Measurements from ENCODE around the gene CDKN1C. TPM values are rescaled to one million over a fixed set of nuclear protein-coding genes. Genes with fewer than 3 reads are reported as not detected.

Gene CDKN1C
- total and polyA plus RNA-seq, 2 of the 8 experiments (the other 6 are each of a cell fraction or from before 2014, with no cell fraction given): 12.8 to 14.1 TPM

DNA sequence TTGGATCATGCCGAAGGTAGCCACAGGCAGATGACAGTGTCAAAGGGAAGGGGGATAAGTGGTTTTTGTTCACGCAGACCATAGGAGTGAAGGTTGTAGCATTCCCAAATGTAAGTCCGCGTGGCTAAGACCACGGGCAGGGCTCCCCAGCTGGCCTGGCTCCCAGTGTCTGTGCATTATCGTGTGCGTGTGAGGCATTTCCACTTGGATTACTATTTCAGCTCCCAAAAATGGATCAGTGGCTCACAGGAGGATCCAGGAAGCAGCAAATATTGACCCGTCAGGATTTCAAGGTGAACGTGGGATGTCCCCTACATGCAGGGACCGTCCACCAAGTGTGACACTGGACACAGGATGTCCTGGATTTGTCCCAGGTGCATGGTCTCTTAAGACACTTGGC is 10.6 kb downstream of the CDKN1C start (continued):
- TF ChIP-seq CTBP2 (IDR thresholded peaks at IDR 0.05; ENCODE audit: borderline replicate concordance, insufficient read depth, insufficient read length, low read length): no peak
- TF ChIP-seq E2F6 (IDR thresholded peaks at IDR 0.05): no peak
- TF ChIP-seq GTF2F1 (IDR thresholded peaks at IDR 0.05; ENCODE audit: borderline replicate concordance, low read depth, low read length): no peak
- no peak for TF ChIP-seq FOSL1 (IDR thresholded peaks at IDR 0.05; ENCODE audit: insufficient read depth, low read depth, low read length)
- TF ChIP-seq SP4 (IDR thresholded peaks at IDR 0.05; ENCODE audit: low read length): no peak

Measured in H1 (cell line).